G401 (cell line): Measurements from ENCODE around the gene STARD3. TPM values are rescaled to one million over a fixed set of nuclear protein-coding genes. Genes with fewer than 3 reads are reported as not detected.
"Not testable (repeated sequence)": the region's sequence is repeated elsewhere in the genome, so short reads cannot be mapped to it uniquely, and the experiment has no call there.

Experiments
- DNase-seq: peaks from one replicate; pipeline ENCODE4 v3.0.0-alpha.2; 2015; ENCODE audit warnings: low spot score
- in situ Hi-C: cut with HindIII; loops from 2 replicates; pipeline ENCODE4 v1.10.0; 2016; ENCODE audit warnings: low sequenced_read_pairs, mixed read lengths
- total RNA-seq: library from RNA; depleted of rRNA; stranded (reverse); fragments of >200 nt; shearing (Covaris generic); gene quantifications from 2 replicates; pipeline ENCODE4 v1.2.3, GENCODE V29; 2014

Gene STARD3
- total RNA-seq, 1 experiment from 2014 or later = 30.8 TPM

DNA sequence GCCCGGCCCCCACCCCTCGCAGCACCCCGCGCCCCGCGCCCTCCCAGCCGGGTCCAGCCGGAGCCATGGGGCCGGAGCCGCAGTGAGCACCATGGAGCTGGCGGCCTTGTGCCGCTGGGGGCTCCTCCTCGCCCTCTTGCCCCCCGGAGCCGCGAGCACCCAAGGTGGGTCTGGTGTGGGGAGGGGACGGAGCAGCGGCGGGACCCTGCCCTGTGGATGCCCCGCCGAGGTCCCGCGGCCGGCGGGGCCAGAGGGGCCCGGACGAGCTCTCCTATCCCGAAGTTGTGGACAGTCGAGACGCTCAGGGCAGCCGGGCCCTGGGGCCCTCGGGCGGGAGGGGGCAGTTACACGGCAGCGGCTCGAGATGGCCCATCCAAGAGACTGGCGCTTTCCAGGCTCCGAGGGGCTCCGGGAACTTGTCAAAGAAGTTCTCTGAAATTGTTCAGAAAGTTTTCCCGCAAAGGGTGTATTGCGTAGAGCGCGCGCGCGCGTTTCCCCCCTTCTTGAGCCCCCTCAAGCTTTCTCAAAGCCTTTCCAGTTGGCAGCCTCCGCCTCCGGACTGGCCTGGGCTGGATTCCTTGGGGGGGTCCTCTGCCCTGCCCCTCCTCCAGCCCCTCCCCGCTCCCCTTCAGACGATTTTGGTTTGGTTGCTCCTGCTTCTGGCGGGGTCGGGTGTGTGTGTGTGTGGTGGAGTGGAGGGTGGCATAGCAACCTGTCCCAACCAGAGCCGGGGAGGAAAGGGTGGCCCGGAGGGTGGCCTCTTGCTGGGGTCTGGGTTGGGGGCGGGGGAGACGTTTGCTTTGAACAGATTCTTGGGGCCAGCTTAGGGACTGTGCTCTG, 63.4 kb downstream of the STARD3 start:
- in situ Hi-C loops = no loop called here

GRCh38 chr17:39701012-39701783, 64.3 kb downstream of the STARD3 start:
- DNase-seq = no peak
- in situ Hi-C loops = no loop called here

More for the DNA sequence above, 63.4 kb downstream of the STARD3 start:
- no peak for DNase-seq

GRCh38 chr17:39701784-39702422, 65.0 kb downstream of the STARD3 start:
- in situ Hi-C loops = no loop called here
- DNase-seq = no peak

DNA sequence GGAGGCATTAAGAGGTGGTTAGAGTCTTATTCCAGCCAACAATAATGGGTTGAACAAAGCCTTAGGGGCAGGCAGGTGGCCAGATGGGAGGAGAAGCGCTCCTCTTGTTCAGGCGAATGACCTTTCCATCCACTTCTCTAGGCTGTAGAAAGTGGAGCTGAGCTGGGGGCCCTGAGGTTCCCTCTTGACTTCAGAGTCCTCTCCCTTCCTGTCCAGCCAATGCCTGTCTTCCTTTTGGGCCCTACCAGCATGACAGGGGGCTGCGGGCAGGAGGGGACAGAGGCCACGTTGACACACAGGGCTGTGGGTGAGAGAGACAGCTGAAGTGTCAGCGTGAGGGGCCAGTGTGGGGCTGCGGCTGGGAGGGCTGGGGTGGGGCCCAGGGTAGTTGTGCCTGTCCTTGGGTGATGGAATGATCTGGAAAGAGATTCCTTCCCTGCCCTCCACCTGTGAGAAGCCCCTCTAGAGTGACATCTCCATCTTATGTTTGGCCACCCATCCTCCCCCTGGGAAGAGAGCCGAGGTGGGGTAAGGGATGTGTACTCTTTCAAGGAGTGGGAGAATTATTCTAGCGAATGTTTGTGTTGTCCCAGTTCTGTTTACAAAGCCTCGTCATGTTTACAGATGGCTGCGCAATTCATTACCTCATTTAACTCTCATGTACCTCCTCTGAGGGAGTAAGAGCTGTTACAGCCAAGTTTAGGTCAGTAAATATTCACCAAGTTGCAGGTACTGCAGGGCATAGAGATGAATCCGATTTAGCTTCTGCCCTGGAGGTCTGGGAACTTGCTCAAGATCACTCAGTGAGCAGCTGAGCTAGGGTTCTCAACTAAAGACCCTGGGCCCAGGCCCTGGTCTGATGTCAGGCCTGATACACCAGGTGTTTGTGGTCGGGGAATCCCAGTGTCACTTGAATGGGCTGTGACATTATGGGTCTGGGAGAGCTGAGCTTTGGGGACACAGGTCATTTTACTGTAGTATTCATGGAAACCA, 66.3 kb downstream of the STARD3 start:
- DNase-seq = no peak
- in situ Hi-C loops = no loop called here

DNA sequence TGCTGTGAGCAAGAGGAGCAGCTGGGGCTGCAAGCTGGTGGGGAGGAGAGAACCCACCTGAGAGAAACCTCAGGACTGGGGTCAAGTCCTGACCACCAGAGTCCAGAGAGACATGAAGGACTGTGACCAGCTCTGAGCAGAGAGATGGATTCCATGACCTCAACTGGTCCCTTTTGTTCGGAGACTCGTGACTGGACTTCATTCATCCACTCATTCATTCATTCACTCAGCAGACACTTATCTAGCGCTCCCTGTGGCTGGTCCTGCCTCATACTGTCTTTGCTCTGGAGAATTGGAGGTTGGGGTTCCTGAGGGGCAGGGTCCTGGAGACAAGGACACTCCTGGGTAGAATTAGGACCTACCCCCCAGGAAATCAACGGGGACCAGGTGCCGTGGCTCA, 67.0 kb downstream of the STARD3 start:
- in situ Hi-C loops = no loop called here
- DNase-seq = no peak

DNA sequence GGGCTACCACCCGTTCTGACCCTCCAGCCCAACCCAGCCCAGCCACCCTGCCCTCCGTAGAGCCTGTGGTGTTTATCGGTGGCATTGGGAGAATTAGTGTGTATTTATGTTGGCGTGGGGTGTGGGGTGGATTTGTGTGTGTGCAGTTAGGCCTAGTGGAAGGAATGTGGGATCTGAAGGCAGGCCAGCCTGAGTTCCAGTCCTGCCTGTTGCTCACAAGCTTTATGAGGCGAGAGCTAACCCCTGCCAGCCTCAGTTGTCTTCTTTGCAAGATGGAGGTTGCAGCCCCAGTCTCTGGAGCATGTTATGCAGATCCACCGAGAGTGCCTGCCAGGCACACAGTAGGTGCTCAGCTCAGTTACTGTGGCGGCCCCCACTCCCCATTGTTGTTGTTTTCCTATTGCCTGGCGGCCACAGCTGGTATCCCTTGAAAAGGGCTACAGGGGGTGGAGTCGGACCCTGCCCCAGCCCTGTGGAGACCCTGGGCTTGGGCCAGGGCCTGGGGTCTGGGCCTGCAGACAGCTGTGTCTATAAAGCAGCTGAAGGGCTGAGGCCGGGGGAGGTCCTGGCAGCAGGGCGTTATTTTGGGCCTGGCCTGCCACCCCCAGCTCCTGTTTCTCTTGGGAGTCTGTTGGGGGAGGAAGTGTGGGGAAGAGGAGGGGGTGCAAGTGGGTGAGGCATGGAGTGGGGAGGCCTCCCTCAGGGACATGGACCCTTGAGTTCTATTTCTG, 68.0 kb downstream of the STARD3 start:
- in situ Hi-C loops = no loop called here
- DNase-seq = no peak

DNA sequence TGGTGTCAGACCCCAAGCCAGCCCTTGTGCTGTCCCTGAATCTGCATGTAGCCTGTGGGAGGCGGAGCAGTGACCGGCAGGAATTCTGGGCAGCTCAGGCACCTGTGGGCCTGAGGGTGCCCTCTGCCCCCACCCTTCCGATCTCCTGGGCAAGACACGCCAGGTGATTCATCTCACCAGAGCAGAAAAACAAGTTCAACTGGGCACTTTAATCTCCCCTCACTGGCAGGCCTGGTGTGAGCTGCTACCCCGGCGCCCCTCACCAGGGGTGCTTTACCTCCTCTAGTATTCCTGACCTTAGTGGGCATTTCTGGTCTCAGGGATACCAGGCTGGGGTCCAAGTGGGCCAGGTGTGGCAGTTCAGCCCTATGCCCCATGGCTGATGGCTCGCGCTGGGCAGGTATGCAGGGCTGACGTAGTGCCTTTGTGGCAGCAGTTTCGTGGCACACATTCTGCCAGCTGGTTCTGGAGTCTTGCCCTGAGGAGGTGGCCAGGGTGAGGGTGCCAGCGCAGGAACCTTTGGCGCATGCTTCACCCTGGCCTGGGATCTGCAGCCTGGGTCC, 68.9 kb downstream of the STARD3 start:
- in situ Hi-C loops = no loop called here
- DNase-seq = no peak

DNA sequence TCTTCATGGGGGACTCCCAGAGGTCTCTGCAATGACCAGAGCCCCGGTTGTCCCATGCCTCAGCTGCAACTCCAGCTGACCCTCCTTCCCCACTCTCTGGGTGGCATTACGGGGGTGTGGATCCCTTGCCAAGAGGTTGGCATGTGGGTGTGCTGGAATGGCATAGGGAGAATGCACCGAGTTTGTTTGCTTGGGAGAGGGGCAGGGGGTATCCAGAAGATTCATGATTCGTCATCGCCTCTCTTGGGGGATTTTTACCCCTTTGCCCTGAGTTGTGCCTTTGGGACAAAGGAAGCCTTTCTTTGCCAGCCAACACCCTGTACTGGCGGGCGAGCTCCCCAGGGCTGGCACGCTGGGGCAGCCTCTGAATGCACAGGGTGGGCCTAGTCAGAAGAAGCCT, 69.4 kb downstream of the STARD3 start:
- in situ Hi-C loops = no loop called here

DNA sequence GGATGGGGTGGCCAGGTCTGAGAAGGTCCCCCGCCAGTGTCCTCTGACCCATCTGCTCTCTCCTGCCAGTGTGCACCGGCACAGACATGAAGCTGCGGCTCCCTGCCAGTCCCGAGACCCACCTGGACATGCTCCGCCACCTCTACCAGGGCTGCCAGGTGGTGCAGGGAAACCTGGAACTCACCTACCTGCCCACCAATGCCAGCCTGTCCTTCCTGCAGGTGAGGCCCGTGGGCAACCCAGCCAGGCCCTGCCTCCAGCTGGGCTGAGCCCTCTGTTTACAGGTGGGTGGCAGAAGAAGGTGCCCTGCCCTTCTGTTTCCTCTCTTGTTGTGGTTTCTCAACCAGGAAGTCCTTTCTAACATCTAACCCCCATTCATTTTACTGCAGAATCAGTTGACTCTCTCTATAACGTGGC, 70.0 kb downstream of the STARD3 start:
- in situ Hi-C loops = no loop called here
- no peak for DNase-seq

More for the DNA sequence above, 69.4 kb downstream of the STARD3 start:
- DNase-seq = no peak

DNA sequence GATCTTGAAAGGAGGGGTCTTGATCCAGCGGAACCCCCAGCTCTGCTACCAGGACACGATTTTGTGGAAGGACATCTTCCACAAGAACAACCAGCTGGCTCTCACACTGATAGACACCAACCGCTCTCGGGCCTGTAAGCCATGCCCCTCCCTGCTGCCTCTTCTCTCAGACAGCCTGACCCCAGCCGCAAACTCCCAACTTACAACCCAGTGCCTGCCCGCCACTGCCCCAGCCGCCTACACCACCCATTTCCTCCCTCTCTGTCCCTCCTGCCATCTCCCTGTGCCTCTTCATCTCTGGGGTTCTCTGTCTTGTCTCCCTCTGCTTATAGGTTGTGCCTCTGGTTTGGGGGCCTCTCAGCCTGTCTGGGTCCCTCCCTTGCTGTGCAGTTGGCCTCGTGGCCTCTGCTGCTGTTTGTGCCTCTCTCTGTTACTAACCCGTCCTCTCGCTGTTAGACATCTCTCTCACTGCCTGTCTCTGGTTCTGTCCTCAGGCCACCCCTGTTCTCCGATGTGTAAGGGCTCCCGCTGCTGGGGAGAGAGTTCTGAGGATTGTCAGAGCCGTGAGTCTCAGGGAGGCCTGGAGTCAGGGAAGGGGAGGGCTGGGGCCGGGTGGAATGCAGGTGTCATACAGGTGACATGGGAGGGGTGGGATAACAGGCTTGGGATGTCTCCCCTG, 72.5 kb downstream of the STARD3 start:
- no peak for DNase-seq
- in situ Hi-C loops = no loop called here

DNA sequence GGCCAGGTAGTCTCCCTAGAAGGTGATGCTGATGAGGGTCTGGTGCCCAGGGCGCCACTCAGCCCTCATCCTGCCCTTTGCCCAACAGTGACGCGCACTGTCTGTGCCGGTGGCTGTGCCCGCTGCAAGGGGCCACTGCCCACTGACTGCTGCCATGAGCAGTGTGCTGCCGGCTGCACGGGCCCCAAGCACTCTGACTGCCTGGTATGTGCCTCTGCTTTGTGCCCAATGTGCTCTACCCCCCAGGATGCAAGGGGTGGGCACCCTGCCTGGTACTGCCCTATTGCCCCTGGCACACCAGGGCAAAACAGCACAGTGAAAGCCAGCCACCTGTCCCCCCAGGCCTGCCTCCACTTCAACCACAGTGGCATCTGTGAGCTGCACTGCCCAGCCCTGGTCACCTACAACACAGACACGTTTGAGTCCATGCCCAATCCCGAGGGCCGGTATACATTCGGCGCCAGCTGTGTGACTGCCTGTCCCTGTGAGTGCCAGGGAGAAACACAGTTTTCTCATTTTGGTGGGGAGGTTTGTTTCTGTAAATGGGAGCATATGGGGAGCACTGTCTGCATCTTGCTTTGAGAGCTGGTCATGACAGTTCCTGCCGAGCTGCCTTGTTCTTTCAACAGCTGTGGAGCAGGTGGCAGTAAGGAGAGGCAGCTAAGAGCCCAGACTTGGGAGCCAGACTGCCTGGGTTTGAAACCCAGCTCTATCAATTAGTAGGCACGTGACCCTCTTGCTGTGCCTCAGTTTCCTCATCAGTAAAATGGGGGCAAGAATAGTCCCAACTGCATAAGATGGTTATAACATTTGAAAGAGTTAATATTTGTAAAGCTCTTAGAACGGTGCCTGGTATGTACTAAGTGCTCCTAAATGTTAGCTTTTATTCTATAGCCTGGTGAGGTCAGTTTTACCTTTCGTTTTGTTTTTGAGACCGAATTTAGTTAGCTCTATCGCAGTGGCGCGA, 73.3 kb downstream of the STARD3 start:
- DNase-seq = no peak
- in situ Hi-C loops = no loop called here

- in situ Hi-C loops, DNase-seq: not testable (repeated sequence)
Measured at GRCh38 chr17:39711071-39711470, 74.1 kb downstream of the STARD3 start.

- no peak for DNase-seq
Measured at GRCh38 chr17:39711851-39712250, 74.9 kb downstream of the STARD3 start.

More at GRCh38 chr17:39711851-39712250, 74.9 kb downstream of the STARD3 start:
- in situ Hi-C loops = no loop called here
